Measurements from ENCODE around the gene MAGI3.
"Not testable (repeated sequence)": the region's sequence is repeated elsewhere in the genome, so short reads cannot be mapped to it uniquely, and the experiment has no call there.

MAGI3 gene

DNA sequence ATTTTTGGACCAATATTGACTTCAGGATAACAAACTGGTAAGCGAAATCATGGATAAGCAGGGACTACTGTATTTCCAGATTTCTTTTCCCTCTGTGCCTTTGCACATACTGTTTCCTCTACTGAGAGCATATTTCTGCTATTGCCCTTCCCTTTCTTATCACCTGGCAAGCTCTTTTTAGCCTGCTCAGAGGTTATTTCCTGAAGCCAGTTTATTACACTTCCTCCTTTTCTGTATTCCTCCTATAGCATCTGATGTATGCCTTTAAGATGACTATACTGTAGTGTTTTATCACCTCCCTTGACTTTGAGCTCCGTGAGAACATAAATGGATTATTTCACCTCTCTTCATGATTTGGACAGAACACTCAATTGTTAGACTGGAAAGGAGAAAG, 49.0 kb downstream of the MAGI3 start:
- H3K4me1 ChIP-seq (ENCODE audit: control insufficient read depth, insufficient read depth, low read length), result peaks cover 1% of the 10 kb centered on the region; the same call in 1 of the 2 replicates
- H3K9me3 ChIP-seq (ENCODE audit: control insufficient read depth, insufficient read depth, low read length), result no peaks in the 10 kb centered on the region
- H3K36me3 ChIP-seq (ENCODE audit: control insufficient read depth, insufficient read depth, low read length), result no peaks in the 10 kb centered on the region
- WGBS (ENCODE audit: insufficient coverage, insufficient read length), result no CpG with 5 or more reads among the region's 2 CpGs
- no peak for DNase-seq (ENCODE audit: low read depth, low spot score)
- H3K27me3 ChIP-seq (ENCODE audit: control insufficient read depth, insufficient read depth, low read length), result no peaks in the 10 kb centered on the region
- H3K27ac ChIP-seq (ENCODE audit: low read length), result no peak overlapping the region
- H3K4me3 ChIP-seq (ENCODE audit: low read length), result no peak overlapping the region

DNA sequence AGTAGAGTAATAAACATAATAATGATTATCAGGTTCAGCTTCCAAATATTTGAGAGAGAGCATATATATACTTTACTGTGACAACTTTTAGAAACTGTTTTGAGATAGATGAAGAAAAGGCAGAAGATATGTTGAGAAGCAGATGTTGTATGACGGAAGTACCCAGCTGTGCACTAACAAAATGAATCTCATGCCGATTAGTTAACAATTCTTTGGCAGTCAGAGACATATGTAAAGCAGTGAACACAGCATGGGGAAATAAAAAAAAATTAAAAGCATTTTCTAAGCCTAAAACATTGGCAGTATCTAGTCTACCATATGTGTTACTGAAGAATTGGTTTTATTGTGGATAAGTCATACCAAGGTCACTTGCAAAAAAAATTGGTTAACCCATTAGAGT, 51.8 kb downstream of the MAGI3 start:
- Histone ChIP-seq H3K4me3 (ENCODE audit: low read length) (no peak overlapping the region), H3K4me1 (ENCODE audit: control insufficient read depth, insufficient read depth, low read length) (peaks cover 1% of the 10 kb centered on the region; the same call in 1 of the 2 replicates), H3K36me3 (ENCODE audit: control insufficient read depth, insufficient read depth, low read length) (no peaks in the 10 kb centered on the region), H3K27me3 (ENCODE audit: control insufficient read depth, insufficient read depth, low read length) (no peaks in the 10 kb centered on the region), H3K9me3 (ENCODE audit: control insufficient read depth, insufficient read depth, low read length) (no peaks in the 10 kb centered on the region), H3K27ac (ENCODE audit: low read length) (no peak overlapping the region)
- DNase-seq (ENCODE audit: low read depth, low spot score), result no peak
- WGBS (ENCODE audit: insufficient coverage, insufficient read length), result no CpG with 5 or more reads among the region's 2 CpGs

DNA sequence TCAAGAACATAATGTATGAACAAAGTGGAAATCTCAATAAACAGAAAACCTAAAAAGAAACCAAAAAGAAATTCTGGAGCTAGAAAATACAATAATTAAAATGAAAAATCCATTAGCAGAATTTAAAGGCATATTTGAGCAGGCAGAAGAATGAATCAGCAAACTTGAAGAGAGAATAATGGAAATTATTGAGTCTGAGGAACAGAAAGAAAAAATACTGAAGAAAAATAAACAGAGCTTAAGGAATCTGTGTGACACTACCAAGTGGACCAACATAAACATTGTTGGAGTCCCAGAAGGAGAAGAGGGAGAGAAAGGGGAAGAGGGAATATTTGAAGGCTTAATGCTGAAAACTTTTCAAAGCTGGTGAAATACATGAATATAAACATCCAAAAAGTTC, 54.5 kb downstream of the MAGI3 start:
- Histone ChIP-seq H3K36me3 (ENCODE audit: control insufficient read depth, insufficient read depth, low read length) (no peaks in the 10 kb centered on the region), H3K4me3 (ENCODE audit: low read length) (no peak overlapping the region), H3K27me3 (ENCODE audit: control insufficient read depth, insufficient read depth, low read length) (no peaks in the 10 kb centered on the region), H3K4me1 (ENCODE audit: control insufficient read depth, insufficient read depth, low read length) (peaks cover 1% of the 10 kb centered on the region; the same call in 1 of the 2 replicates), H3K27ac (ENCODE audit: low read length) (no peak overlapping the region), H3K9me3 (ENCODE audit: control insufficient read depth, insufficient read depth, low read length) (no peaks in the 10 kb centered on the region)
- no peak for DNase-seq (ENCODE audit: low read depth, low spot score)

DNA sequence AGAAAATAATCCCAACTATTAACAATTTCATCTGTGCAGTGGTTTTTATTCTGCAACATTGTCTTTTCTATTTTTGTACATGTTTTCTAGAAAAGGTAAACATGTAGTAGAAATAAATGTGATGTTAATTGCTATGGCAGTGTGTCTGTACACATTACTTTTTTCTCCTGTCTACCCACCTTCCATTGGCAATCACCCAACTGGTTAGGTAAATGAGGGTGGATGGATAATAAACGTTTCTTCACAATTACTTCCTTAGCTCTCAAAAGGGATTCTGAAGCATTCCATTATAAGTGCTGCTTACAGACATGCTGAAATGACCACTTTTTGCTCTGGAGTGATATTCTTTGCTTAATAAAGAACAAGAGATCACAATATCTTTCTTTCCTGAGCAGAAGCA, 61.4 kb downstream of the MAGI3 start:
- Histone ChIP-seq H3K4me1 (ENCODE audit: control insufficient read depth, insufficient read depth, low read length) (no peaks in the 10 kb centered on the region), H3K27ac (ENCODE audit: low read length) (no peak overlapping the region), H3K27me3 (ENCODE audit: control insufficient read depth, insufficient read depth, low read length) (no peaks in the 10 kb centered on the region), H3K36me3 (ENCODE audit: control insufficient read depth, insufficient read depth, low read length) (no peaks in the 10 kb centered on the region), H3K4me3 (ENCODE audit: low read length) (no peak overlapping the region), H3K9me3 (ENCODE audit: control insufficient read depth, insufficient read depth, low read length) (no peaks in the 10 kb centered on the region)
- no peak for DNase-seq (ENCODE audit: low read depth, low spot score)
- WGBS (ENCODE audit: insufficient coverage, insufficient read length), result no CpG with 5 or more reads among the region's 1 CpG

DNA sequence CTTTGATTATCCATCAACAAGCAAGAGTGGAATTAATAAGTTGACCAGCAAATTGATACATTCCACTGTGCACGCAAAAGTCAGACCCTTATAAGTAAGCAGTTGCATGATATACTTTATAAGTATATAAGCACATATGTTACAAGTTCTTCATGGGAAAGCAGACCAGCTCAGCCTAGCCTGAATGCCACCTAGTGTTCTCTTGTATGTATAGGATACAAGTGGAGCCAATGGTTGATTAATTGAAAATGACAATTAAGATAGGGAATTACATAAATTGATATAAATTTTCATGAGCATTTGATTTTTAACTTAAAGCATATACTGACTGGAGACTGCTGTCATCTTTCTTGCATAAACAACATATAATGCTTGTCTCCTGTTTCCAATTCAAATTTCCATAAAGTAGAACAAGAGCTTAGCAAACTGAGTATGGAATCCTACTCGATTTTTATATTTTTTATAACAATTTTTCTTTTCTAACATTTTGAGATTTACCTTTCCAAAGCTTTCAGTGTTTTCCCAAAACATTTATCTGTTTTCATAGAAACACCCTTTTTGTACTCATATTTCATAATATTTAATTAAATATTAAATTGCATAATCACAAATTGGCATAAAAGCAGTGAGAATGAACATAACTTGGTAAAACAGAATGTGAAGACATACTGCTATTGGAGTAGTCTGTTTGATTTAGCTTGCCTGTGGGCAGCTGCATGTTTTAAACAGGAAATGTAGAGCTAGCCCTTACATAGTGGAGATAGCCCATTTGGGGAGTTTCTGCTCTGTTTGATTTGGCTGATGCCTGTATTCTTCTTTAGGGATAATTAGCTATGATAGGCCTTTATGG, 62.8 kb downstream of the MAGI3 start:
- H3K27me3 ChIP-seq (ENCODE audit: control insufficient read depth, insufficient read depth, low read length), result no peaks in the 10 kb centered on the region
- H3K27ac ChIP-seq (ENCODE audit: low read length), result no peak overlapping the region
- WGBS (ENCODE audit: insufficient coverage, insufficient read length), result 100% methylated on average over 1 of the region's 2 CpGs
- no peaks in the 10 kb centered on the region for H3K36me3 ChIP-seq (ENCODE audit: control insufficient read depth, insufficient read depth, low read length)
- H3K4me1 ChIP-seq (ENCODE audit: control insufficient read depth, insufficient read depth, low read length), result no peaks in the 10 kb centered on the region
- DNase-seq (ENCODE audit: low read depth, low spot score), result no peak
- no peak overlapping the region for H3K4me3 ChIP-seq (ENCODE audit: low read length)
- H3K9me3 ChIP-seq (ENCODE audit: control insufficient read depth, insufficient read depth, low read length), result no peaks in the 10 kb centered on the region

DNA sequence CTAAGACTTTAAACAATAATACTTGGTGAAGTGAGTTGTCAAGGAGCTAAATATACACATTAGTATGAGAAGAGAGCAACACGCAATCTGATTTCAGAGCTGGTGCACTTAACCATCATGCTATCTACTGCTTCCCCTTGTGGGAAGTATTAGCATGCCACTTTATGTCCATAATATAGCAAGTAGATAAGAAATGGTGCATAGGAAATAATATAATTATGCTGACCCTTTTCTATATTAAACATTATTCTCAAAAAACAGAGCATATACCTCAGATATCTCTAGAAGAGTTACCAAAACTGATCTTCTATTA, 63.4 kb downstream of the MAGI3 start:
- H3K9me3 ChIP-seq (ENCODE audit: control insufficient read depth, insufficient read depth, low read length), result no peaks in the 10 kb centered on the region
- no peak overlapping the region for H3K4me3 ChIP-seq (ENCODE audit: low read length)
- H3K27me3 ChIP-seq (ENCODE audit: control insufficient read depth, insufficient read depth, low read length), result no peaks in the 10 kb centered on the region
- no CpG with 5 or more reads among the region's 1 CpG for WGBS (ENCODE audit: insufficient coverage, insufficient read length)
- no peak for DNase-seq (ENCODE audit: low read depth, low spot score)
- no peak overlapping the region for H3K27ac ChIP-seq (ENCODE audit: low read length)
- no peaks in the 10 kb centered on the region for H3K4me1 ChIP-seq (ENCODE audit: control insufficient read depth, insufficient read depth, low read length)
- H3K36me3 ChIP-seq (ENCODE audit: control insufficient read depth, insufficient read depth, low read length), result no peaks in the 10 kb centered on the region

DNA sequence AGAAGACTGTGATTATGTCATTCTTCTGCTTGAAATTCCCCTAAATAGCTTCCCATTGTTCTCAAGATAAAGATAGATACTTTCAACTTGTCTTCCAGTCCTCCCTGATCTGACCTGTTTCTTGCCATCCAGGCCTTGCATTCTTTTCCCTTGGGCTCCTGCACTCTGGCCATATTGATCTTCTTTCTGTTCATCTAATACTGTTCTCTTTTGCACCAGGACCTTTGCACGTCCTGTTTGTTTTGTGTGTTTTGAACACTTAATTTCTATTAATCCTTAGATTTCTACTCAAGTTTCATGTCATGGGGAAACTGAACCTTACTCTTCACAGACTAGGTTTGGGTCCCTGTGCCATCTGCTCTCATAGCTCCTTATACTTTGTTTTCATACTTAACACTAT, 65.1 kb downstream of the MAGI3 start:
- no peak overlapping the region for H3K27ac ChIP-seq (ENCODE audit: low read length)
- H3K9me3 ChIP-seq (ENCODE audit: control insufficient read depth, insufficient read depth, low read length), result no peaks in the 10 kb centered on the region
- H3K36me3 ChIP-seq (ENCODE audit: control insufficient read depth, insufficient read depth, low read length), result no peaks in the 10 kb centered on the region
- H3K4me1 ChIP-seq (ENCODE audit: control insufficient read depth, insufficient read depth, low read length), result no peaks in the 10 kb centered on the region
- H3K4me3 ChIP-seq (ENCODE audit: low read length), result no peak overlapping the region
- no peaks in the 10 kb centered on the region for H3K27me3 ChIP-seq (ENCODE audit: control insufficient read depth, insufficient read depth, low read length)
- no CpG with 5 or more reads among the region's 1 CpG for WGBS (ENCODE audit: insufficient coverage, insufficient read length)
- DNase-seq (ENCODE audit: low read depth, low spot score), result no peak

DNA sequence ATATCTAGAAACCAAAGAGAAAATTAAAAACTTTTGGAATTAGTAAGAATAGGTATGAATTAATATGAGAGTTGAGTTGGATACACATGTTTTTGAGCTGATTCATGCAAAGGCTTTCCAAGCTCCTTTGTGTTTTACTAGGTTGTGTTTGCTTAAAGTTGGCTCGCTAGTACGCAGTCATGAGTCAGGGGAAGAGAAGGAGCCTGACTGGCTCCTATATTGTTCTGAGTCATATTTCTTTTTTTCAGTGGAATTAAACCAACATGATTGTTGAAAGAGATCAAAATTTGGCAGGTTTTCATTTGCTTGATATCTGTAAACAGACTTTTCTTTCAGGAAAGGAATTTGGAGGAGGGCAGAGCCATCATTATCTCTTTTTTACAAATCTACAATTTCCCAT, 66.7 kb downstream of the MAGI3 start:
- no peak overlapping the region for H3K4me3 ChIP-seq (ENCODE audit: low read length)
- no peak for DNase-seq (ENCODE audit: low read depth, low spot score)
- H3K4me1 ChIP-seq (ENCODE audit: control insufficient read depth, insufficient read depth, low read length), result no peaks in the 10 kb centered on the region
- no peak overlapping the region for H3K27ac ChIP-seq (ENCODE audit: low read length)
- no peaks in the 10 kb centered on the region for H3K36me3 ChIP-seq (ENCODE audit: control insufficient read depth, insufficient read depth, low read length)
- no peaks in the 10 kb centered on the region for H3K9me3 ChIP-seq (ENCODE audit: control insufficient read depth, insufficient read depth, low read length)
- WGBS (ENCODE audit: insufficient coverage, insufficient read length), result no CpG with 5 or more reads among the region's 2 CpGs
- no peaks in the 10 kb centered on the region for H3K27me3 ChIP-seq (ENCODE audit: control insufficient read depth, insufficient read depth, low read length)

DNA sequence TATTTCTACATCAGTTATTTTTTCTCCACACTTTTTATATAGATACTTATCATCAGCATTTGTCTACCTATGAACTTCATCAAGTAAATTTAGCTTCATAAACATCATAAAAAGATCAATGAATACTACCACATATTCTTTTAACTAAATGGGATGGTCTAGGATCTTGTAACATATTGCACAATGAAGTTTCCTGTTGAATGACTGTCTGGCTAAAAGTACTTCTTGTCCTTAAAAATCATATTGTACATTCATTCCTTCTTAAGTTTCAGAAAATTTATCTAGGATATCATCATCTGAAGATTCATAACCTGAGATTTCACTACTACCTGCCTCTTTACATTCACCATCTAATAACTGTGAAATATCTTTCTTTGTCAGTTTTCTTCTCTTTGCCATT, 69.0 kb downstream of the MAGI3 start:
- Histone ChIP-seq H3K4me3 (ENCODE audit: low read length) (no peak overlapping the region), H3K27me3 (ENCODE audit: control insufficient read depth, insufficient read depth, low read length) (no peaks in the 10 kb centered on the region), H3K4me1 (ENCODE audit: control insufficient read depth, insufficient read depth, low read length) (no peaks in the 10 kb centered on the region), H3K9me3 (ENCODE audit: control insufficient read depth, insufficient read depth, low read length) (no peaks in the 10 kb centered on the region), H3K27ac (ENCODE audit: low read length) (no peak overlapping the region), H3K36me3 (ENCODE audit: control insufficient read depth, insufficient read depth, low read length) (no peaks in the 10 kb centered on the region)
- DNase-seq (ENCODE audit: low read depth, low spot score), result no peak

DNA sequence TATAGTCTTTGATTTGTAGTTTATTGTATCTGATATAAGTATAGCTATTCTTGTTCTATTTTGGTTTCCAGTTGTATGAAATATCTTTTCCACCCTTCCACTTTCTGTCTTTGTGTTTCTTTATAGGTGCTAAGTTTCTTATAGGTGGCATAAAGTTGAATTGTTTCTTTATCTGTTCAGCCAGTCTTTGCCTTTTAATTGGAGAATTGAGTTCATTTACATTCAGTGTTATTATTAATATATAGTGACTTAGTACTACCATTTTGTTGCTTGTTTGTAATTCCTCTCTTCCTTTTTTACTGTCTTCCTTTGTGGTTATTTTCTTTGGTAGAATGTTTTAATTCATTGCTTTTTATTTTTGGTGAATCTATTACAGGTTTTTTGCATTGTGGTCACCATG, 77.7 kb downstream of the MAGI3 start:
- Histone ChIP-seq H3K36me3 (ENCODE audit: control insufficient read depth, insufficient read depth, low read length) (no peaks in the 10 kb centered on the region), H3K4me1 (ENCODE audit: control insufficient read depth, insufficient read depth, low read length) (no peaks in the 10 kb centered on the region), H3K4me3 (ENCODE audit: low read length) (no peak overlapping the region), H3K9me3 (ENCODE audit: control insufficient read depth, insufficient read depth, low read length) (no peaks in the 10 kb centered on the region), H3K27me3 (ENCODE audit: control insufficient read depth, insufficient read depth, low read length) (no peaks in the 10 kb centered on the region), H3K27ac (ENCODE audit: low read length) (no peak overlapping the region)
- no peak for DNase-seq (ENCODE audit: low read depth, low spot score)

DNA sequence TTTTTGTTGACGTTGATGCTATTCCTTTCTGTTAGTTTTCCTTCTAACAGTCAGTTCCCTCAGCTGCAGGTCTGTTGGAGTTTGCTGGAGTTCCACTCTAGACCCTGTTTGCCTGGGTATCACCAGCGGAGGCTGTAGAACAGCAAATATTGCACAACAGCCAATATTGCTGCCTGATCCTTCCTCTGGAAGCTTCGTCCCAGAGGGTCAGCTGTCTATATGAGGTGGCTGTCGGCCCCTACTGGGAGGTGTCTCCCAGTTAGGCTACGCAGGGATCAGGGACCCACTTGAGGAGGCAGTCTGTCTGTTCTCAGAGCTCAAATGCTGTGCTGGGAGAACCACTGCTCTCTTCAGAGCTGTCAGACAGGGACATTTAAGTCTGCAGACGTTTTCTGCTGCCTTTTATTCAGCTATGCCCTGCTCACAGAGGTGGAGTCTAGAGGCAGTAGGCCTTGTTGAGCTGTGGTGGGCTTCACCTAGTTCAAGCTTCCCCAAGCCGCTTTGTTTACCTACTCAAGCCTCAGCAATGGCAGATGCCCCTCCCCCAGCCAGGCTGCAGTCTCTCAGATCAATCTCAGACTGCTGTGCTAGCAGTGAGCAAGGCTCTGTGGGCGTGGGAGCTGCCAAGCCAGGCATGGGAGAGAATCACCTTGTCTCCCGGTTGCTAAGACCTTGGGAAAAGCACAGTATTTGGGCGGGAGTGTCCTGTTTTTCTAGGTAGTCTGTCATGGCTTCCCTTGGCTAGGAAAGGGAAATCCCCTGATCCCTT, 88.3 kb downstream of the MAGI3 start:
- H3K9me3 ChIP-seq (ENCODE audit: control insufficient read depth, insufficient read depth, low read length); H3K4me1 ChIP-seq (ENCODE audit: control insufficient read depth, insufficient read depth, low read length); H3K27ac ChIP-seq (ENCODE audit: low read length); H3K27me3 ChIP-seq (ENCODE audit: control insufficient read depth, insufficient read depth, low read length); DNase-seq (ENCODE audit: low read depth, low spot score); H3K4me3 ChIP-seq (ENCODE audit: low read length); H3K36me3 ChIP-seq (ENCODE audit: control insufficient read depth, insufficient read depth, low read length): not testable (repeated sequence)
- no CpG with 5 or more reads among the region's 10 CpGs for WGBS (ENCODE audit: insufficient coverage, insufficient read length)

Data from iPS DF 6.9 (cell line).